Measurements from ENCODE around the gene EZR.

GRCh38 chr6:158848490-158848895 is 29.3 kb upstream of the EZR start:
- TF ChIP-seq EZH2 (IDR thresholded peaks at IDR 0.05) (no peak), POLR2AphosphoS5 (IDR thresholded peaks at IDR 0.05; ENCODE audit: borderline replicate concordance, low read depth, low read length) (no peak), FOXP2 (optimal IDR thresholded peaks at IDR 0.05; ENCODE audit: control extremely low read depth, extremely low read length, insufficient read depth) (no peak)

Data from SK-N-MC (cell line).